Activated CD4-positive, alpha-beta T cell treated with anti-CD3 and anti-CD28 coated beads, Interleukin-2, amount 50 U/mL, for 24 hours (primary cell): Measurements from ENCODE around the gene FBXW12.
"Not testable (repeated sequence)": the region's sequence is repeated elsewhere in the genome, so short reads cannot be mapped to it uniquely, and the experiment has no call there.

Source experiments
- DNase-seq, 2 donors: peaks; one replicate each; pipeline ENCODE4 v3.0.0-alpha.2; 2020; ENCODE audit warnings: low read depth in 1 of 2, low spot score in 1 of 2

The FBXW12 gene, protein sequence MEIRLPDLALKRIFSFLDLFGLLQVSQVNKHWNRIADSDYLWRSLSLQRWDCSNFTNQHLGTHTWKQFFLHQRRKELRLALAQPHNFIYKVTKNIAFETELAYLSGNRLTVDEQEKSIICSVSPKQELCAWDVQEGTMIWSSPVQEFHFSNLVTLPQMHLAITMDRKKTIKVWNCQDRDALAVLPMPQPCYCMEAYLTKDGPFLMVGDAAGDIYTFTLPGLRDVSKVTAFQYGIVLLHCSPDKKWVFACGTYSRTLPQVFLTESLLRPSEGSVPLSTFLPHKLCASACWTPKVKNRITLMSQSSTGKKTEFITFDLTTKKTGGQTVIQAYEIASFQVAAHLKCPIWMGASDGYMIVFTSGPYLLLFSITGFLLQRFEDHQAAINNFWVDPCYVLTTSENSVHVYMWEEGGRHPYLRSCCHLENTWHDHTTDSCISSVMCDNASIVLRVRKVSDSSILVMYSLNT

DNA sequence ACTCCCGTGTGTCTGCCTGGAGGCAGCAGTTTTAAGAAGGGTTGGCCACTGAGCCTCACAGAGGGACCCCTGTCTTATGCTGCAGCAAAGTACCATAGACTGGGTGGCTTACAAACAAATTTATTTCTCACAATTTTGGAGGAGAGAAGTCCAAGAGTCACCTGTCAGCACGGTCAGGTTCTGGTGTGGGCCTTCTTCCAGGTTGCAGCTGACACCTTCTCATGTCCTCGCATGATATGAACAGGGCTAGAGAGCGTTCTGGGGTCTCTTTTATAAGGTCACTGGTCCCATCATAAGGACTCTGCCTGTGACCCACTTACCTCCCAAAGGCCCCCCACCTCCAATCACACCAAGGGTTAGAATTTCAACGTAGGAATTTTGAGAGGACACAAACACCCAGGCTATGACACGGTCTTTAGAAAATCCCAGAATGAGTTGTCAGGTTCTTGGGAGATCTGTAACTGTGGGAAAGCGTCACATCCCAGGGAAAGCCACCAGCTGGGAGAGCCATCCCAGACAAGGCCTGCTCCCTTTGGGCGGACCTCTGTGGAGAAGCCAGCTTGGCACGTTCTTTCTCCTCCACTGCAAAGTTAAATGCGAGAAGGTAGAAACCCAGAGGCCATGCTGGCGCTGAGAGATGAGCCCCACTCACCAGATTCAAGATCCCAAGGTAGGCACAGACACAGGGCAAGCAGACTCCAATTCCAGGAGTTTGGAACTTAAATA is at the start of gene FBXW12:
Gene FBXW12, plus strand, starts transcription at position 569 of the 726 bp plus-strand sequence. CDS start 549 bp downstream, outside the sequence.
- DNase-seq = no peak

DNA sequence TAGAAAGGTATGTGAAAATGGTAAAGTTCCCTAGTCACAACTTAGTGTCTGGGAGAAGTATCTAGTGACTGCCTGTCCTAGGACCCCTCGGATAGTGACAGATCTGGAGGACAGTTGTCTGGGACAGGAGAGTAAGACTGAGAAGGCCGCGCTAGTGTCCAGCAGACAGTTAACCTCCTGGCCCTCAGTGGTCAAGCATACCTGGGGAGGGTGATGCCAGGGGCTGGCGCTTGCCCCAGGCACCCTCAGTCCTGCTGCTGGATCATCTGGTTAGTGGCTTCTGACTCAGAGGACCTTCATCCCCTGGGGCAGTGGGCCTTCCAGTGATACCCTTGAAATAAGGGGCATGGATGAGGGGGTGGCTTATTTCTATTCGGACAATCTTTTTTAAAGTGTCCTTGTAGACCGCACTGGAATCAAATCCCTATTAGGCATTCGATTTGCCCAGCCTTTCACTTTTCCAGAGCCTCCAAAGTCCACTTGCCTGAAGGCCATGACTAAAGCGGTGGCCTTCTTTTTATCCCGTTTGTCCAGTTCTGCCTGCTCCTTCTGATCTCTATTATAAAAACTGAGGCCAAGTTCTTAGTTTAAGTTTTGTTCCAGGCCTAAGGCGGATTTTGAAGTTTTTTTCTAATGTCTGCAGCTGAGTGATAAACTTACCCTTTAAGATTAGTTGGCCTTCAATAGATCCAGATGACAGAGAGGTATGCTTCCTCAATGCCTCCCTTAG is 40.1 kb upstream of the FBXW12 start:
- DNase-seq = not testable (repeated sequence)

GRCh38 chr3:48333346-48334245 is 38.4 kb upstream of the FBXW12 start, which contains the start of gene SPINK8:
TSS of gene SPINK8 (minus strand) at chr3:48333661. CDS start at chr3:48328341, 5,320 bp downstream.
- not testable (repeated sequence) for DNase-seq

DNA sequence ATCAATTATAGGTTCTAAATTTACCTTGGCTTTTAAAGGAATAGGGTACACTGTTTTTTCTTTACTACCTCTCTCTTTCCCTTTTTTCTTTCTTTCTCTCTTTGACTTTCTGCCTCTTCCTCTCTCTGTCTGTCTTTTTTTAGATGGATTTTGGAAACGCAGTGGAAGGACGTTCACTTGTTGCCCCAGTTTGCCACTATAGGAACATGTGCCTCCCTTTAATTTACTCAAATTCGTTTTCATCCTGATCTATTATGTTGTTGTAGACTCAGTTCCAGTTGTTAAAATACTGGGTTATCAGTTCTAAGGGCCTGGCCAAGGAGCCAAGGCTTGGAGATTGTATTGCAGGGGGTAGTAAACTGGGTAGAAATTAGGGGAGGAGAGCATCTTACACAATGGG is 37.4 kb upstream of the FBXW12 start:
- no peak for DNase-seq

GRCh38 chr3:48335286-48335685 is 36.7 kb upstream of the FBXW12 start:
- not testable (repeated sequence) for DNase-seq

DNA sequence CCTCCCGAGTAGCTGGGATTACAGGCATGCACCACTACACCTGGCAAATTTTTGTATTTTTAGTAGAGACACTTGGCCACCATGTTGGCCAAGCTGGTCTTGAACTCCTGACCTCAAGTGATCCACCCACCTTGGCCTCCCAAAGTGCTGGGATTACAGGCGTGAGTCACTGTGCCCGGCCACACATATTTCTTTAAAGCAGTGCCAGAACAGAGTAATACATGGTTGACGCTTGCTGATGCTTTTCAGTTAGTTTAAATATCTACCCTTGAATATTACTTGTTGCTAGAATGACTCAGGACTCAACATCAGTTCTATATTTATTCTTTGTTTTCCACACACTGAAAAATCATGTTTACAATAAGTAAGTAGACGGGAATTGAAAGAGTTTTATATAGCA is 34.5 kb upstream of the FBXW12 start:
- not testable (repeated sequence) for DNase-seq

- no peak for DNase-seq
Observed at GRCh38 chr3:48338635-48339034, 33.4 kb upstream of the FBXW12 start.

DNA sequence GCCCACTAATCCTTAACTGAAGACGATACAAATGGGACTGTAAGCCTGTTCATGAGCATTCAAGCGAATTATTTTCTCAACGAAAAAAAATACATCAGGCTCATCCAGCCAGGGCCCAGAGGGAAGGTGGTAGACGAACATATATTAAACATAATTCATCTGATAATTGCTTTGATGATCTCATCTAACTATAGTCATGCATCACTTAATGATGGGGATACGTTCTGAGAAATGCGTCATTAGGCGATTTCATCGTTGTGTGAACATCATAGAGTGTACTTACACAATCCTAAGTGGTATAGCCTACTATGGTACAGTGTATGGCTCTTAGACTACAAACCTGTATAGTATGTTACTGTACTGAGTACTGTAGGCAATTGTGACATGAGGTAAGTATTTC is 28.6 kb upstream of the FBXW12 start:
- DNase-seq = no peak

- DNase-seq = no peak
Observed at GRCh38 chr3:48344867-48345507, 27.0 kb upstream of the FBXW12 start.

GRCh38 chr3:48345946-48346572 is 26.0 kb upstream of the FBXW12 start:
- no peak for DNase-seq

- no peak for DNase-seq
Observed at GRCh38 chr3:48347500-48347899, 24.5 kb upstream of the FBXW12 start.

GRCh38 chr3:48352546-48352945 is 19.5 kb upstream of the FBXW12 start:
- no peak for DNase-seq

- no peak for DNase-seq
Observed at GRCh38 chr3:48353987-48354386, 18.0 kb upstream of the FBXW12 start.

DNA sequence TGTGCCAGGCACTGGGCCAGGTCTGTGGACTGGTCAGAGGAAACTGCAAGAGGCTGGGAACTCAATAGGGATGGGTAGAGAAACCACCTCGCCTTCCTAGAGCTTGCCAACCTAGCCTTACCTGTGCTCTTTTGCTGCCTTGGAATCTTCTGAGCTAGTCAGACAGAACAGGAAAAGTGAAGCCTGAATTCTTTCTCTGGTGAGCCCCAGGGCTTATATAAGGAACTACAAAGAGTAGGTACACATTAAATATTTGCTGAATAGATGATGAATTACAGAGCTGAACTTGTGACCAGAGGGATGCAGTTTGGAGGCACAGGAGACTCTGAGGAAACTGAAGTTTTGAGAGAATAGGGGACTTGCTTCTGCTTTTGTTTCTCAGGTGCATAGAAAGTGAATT is 15.6 kb upstream of the FBXW12 start:
- DNase-seq = no peak

- no peak for DNase-seq
Observed at GRCh38 chr3:48361928-48362327, 10.1 kb upstream of the FBXW12 start.

- no peak for DNase-seq
Observed at GRCh38 chr3:48364840-48365239, 7.2 kb upstream of the FBXW12 start.

DNA sequence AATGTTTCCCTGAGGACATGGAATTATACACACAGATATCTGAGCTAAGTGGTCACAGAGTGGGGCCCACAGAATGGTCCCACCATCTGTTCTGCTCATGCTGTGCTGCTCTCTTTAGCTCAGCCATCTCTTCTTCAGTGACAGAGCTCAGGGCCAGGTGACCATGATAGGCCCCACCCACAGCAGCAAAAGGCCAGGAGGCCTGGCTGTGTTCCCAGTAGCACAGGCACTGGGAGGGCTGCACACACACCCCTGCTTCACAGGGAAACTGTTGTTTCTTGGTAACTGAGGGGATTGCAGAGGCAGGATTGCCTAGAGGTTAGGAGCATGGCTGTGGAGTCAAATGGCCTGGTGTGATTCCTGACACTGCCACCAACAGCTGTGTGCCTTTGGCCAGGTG is 4.8 kb upstream of the FBXW12 start:
- no peak for DNase-seq

DNA sequence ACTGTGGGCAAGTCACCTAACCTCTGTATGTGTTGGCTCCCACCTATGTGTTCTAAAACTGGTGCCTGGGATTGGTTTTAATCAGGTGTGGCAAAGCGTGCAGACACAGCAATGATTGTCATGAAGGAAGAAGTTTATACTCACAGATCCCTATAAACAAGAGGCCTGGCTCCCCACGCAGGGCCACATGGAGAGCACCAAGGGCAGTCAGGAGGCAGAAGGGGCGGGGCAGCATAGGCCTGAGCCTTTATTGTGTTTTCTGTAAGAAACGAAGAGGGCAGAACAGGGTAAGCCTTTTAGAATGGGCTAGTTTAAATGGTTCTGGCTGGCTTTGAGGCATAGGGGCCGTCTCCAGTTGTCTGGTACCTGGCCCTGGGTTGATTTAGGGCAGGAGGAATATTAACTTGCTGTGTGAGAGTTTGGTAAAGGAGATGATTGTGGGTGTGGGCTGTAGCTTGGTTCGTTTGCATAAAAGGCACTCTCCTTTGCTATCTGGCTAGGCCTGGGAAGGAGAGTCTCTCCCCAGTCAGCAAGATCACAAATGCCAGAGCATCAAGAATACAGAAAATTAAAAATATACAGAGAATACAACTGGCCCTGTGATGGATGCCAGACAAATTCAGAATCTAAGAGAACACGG is 2.2 kb upstream of the FBXW12 start:
- no peak for DNase-seq

DNA sequence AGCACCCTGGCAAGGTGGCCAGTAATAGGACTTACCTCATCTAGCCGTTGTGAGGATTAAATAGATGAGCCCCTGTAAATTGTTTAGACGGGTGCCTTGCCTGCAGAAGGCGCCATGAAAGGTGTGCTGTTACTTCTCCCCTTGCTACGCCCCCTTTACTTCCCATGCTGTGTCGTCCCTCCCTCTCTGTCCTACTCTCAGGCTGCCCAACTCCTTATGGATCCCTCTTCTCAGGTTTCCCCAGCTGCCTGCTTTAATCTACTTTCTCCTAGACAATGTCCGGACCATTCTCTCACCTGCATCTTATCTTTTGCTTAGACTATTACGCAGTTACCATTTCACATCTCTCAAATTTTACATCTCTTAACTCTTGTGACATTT is 1.7 kb upstream of the FBXW12 start:
- no peak for DNase-seq
